Measurements from ENCODE around the gene PITHD1.
"Not testable (repeated sequence)": the region's sequence is repeated elsewhere in the genome, so short reads cannot be mapped to it uniquely, and the experiment has no call there.

DNA sequence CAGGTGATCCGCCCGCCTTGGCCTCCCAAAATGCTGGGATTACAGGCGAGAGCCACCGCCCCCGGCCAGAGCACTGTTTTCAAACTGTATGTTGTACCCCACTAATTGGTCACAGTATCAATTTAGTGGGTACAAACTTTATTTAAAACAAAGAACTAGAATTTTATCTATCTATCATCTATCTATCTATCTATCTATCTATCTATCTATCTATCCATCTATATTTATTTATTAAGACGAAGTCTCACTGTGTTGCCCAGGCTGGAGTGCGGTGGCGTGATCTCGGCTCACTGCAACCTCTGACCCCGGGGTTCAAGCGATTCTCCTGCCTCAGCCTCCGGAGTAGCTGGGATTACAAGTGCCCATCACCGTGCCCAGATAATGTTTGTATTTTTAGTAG is 48.4 kb downstream of the PITHD1 start:
- not testable (repeated sequence) for TF ChIP-seq POLR2A, POLR2AphosphoS5, POU2F2, TAF1, SPI1 (IDR thresholded peaks at IDR 0.05; ENCODE audit: low read depth, low read length)
